ENCODE data around the gene NTSR2.

- TF ChIP-seq POLR2A (IDR thresholded peaks at IDR 0.05) (no peak), CTCF (IDR thresholded peaks at IDR 0.05) (no peak)
Measured at GRCh38 chr2:11702946-11703345, 33.0 kb upstream of the NTSR2 start.

All from right lobe of liver (tissue), 4 donors.